ENCODE data around the gene ERC2. TPM values are rescaled to one million over a fixed set of nuclear protein-coding genes. Genes with fewer than 3 reads are reported as not detected.

The ERC2 gene
- total RNA-seq, 2 experiments from 2014 or later, result not detected

DNA sequence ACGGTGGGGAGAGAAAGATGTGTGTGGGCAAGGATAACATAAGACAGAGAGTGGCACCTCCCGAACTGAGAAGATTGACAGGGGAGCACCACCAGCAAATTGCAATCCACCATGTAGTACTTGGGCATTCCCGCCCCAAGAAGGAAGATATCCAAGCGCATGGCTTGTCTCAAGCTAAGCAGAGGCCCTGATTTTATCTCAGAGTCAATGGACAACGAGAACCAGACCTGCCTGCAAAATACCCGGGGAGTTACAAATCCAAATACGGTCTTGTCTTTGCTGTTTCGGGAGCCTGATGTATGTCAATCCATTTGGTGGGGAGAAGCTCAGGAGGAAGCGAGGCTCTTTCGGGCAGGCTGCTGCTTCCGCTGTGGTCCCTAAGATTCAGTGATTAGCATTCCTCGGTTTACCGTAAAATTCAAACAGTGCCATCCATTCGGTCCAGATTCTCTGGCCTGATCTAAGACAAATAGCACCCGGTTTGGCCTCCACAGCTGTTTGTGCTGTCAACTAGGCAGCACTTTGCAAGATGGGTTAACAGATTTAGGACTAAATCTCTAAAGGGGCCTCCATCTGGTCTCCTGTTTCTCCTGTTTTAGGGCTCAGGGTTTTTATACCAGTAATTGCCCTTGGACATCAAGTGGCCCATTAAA is 883.4 kb downstream of the ERC2 start:
- no peak overlapping the region for H3K4me3 Mint-ChIP-seq
- no peaks in the 10 kb centered on the region for H3K36me3 Mint-ChIP-seq
- DNase-seq (no peak), ATAC-seq (ENCODE audit: low read depth) (no peak)
- H3K9me3 Mint-ChIP-seq, result no peaks in the 10 kb centered on the region
- POLR2A ChIA-PET, result no interaction called here
- no peak overlapping the region for H3K27ac Mint-ChIP-seq
- no peaks in the 10 kb centered on the region for H3K27me3 Mint-ChIP-seq
- no peaks in the 10 kb centered on the region for H3K4me1 Mint-ChIP-seq

- Mint-ChIP-seq H3K27ac (no peak overlapping the region), H3K27me3 (no peaks in the 10 kb centered on the region), H3K4me3 (no peak overlapping the region), H3K36me3 (no peaks in the 10 kb centered on the region), H3K4me1 (no peaks in the 10 kb centered on the region), H3K9me3 (no peaks in the 10 kb centered on the region)
- ATAC-seq (ENCODE audit: low read depth) (no peak), DNase-seq (no peak)
- POLR2A ChIA-PET, result no interaction called here
Measured at GRCh38 chr3:55584030-55584429, 884.2 kb downstream of the ERC2 start.

DNA sequence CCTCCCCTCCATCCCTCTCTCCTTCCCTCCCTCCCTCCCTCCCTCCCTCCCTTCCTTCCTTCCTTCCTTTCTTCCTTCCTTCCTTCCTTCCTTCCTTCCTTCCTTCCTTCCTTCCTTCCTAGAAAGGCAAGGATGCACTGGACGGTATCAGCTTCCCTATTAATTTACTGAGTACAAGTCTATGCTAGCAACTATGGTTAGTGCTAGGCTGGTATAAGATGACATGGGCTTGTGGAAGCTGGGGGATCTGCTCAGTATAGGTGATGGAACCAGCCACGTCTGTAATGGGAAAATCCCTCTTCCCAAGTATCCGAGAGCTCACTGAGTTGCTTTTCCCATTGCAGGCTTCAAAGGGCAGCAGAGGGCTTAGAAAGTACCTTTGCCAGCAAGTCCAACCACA is 884.8 kb downstream of the ERC2 start:
- no peak for ATAC-seq (ENCODE audit: low read depth)
- Mint-ChIP-seq H3K27ac (no peak overlapping the region), H3K4me1 (no peaks in the 10 kb centered on the region), H3K36me3 (no peaks in the 10 kb centered on the region), H3K4me3 (no peak overlapping the region), H3K27me3 (no peaks in the 10 kb centered on the region), H3K9me3 (no peaks in the 10 kb centered on the region)
- no peak for DNase-seq
- POLR2A ChIA-PET, result no interaction called here

DNA sequence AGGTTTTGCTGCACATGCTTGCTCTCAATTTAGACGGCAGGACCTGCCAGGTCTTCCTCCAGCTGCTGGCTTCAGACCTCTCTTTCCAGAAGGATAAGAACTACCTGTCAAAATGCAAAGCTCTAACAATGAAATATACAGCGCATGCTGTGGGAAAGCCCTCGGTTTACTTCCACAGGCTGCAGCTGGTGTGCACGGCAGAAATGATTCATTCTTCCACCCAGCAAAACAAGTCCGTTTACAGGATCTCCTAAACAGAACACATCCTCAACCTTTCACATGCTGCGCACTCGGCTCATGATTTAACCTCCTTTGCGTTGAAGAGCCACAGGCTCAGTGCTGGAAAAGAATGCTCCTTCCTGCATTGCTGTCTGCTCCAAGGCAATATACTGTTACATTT is 888.8 kb downstream of the ERC2 start:
- DNase-seq (no peak), ATAC-seq (ENCODE audit: low read depth) (no peak)
- H3K27ac Mint-ChIP-seq, result no peak overlapping the region
- POLR2A ChIA-PET, result no interaction called here
- H3K4me1 Mint-ChIP-seq, result no peaks in the 10 kb centered on the region
- H3K9me3 Mint-ChIP-seq, result no peaks in the 10 kb centered on the region
- H3K4me3 Mint-ChIP-seq, result no peak overlapping the region
- H3K36me3 Mint-ChIP-seq, result no peaks in the 10 kb centered on the region
- no peaks in the 10 kb centered on the region for H3K27me3 Mint-ChIP-seq

- Mint-ChIP-seq H3K4me1 (no peaks in the 10 kb centered on the region), H3K4me3 (no peak overlapping the region), H3K27ac (no peak overlapping the region), H3K36me3 (no peaks in the 10 kb centered on the region), H3K9me3 (no peaks in the 10 kb centered on the region), H3K27me3 (no peaks in the 10 kb centered on the region)
- DNase-seq (no peak), ATAC-seq (ENCODE audit: low read depth) (no peak)
- POLR2A ChIA-PET, result no interaction called here
Measured at GRCh38 chr3:55576621-55577388, 891.5 kb downstream of the ERC2 start.

GRCh38 chr3:55574671-55575070 is 893.6 kb downstream of the ERC2 start:
- Mint-ChIP-seq H3K27ac (no peak overlapping the region), H3K27me3 (no peaks in the 10 kb centered on the region), H3K9me3 (no peaks in the 10 kb centered on the region), H3K4me3 (no peak overlapping the region), H3K36me3 (no peaks in the 10 kb centered on the region), H3K4me1 (peaks cover 5% of the 10 kb centered on the region)
- ATAC-seq (ENCODE audit: low read depth) (no peak), DNase-seq (no peak)
- POLR2A ChIA-PET, result no interaction called here

DNA sequence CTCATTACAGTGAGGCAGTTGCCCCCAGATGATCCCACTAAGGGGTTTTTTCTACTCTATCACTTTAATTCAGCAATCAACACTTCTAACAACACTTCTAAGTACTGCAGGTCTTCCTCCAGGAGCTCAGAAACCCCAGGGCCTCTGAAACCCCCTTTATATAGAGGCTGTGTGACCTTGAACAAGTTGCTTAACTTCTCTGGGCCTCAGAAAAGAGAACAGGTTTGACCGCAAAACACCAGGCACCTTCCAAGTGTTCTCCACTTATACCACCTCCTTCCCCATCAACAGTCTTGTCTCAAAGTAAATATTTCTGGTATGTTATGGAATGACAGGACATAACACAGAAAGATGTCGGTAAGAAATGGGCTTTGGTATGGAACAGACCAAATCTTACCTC is 895.5 kb downstream of the ERC2 start:
- ATAC-seq (ENCODE audit: low read depth), result no peak
- Mint-ChIP-seq H3K4me1 (peaks cover 5% of the 10 kb centered on the region), H3K27ac (no peak overlapping the region), H3K27me3 (no peaks in the 10 kb centered on the region), H3K36me3 (no peaks in the 10 kb centered on the region), H3K9me3 (no peaks in the 10 kb centered on the region), H3K4me3 (no peak overlapping the region)
- no peak for DNase-seq
- POLR2A ChIA-PET, result no interaction called here

DNA sequence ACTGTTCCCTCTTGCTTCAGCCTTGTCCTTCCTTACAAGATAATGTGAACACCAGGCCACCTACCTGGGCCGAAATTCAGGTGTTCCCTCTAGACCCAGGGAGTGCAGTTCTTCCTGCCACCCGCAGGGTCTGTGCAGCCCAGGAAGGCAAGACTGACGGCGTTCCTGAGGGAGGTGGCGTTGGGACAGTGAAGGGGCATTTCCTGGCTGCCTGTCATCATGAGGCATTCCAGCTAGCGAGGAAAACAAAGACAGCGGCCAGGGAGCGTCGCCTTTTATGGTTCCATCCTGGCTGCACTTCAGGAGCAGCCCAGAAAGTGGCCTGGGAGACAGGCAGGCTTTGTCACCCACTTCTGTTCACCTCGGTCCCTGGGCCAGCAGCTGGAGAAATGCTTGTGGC is 896.4 kb downstream of the ERC2 start:
- no peaks in the 10 kb centered on the region for H3K9me3 Mint-ChIP-seq

GRCh38 chr3:55571216-55571813 is 897.0 kb downstream of the ERC2 start:
- ATAC-seq (ENCODE audit: low read depth), result no peak
- Mint-ChIP-seq H3K4me3 (no peak overlapping the region), H3K36me3 (no peaks in the 10 kb centered on the region), H3K27ac (no peak overlapping the region), H3K4me1 (peaks cover 5% of the 10 kb centered on the region), H3K27me3 (no peaks in the 10 kb centered on the region), H3K9me3 (no peaks in the 10 kb centered on the region)
- no peak for DNase-seq
- POLR2A ChIA-PET, result no interaction called here

More for the DNA sequence above, 896.4 kb downstream of the ERC2 start:
- H3K4me3 Mint-ChIP-seq, result no peak overlapping the region
- H3K27me3 Mint-ChIP-seq, result no peaks in the 10 kb centered on the region
- DNase-seq (no peak), ATAC-seq (ENCODE audit: low read depth) (no peak)
- no peak overlapping the region for H3K27ac Mint-ChIP-seq
- H3K4me1 Mint-ChIP-seq, result peaks cover 5% of the 10 kb centered on the region
- H3K36me3 Mint-ChIP-seq, result no peaks in the 10 kb centered on the region
- POLR2A ChIA-PET, result no interaction called here

DNA sequence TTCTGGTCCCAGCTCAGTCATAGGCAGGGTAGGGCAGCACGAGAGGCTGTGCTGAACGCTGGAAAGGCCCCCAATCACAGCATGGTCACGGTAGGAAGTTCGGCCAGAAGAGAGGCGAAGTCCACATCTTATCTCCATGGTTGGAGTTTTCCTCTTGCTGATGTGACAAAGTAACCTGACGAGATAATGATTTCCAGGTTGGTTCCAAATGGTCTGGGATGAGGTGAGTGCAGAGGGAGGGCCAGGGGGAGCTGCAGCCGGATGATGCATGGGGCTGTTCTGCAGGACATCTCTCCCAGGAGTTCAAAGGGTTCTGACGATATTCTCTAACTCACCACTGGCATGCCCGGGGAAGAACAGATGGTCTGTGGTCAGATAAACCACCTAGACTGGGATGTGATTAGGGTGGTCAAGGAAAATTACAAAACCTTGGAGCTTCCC is 898.0 kb downstream of the ERC2 start:
- Mint-ChIP-seq H3K36me3 (no peaks in the 10 kb centered on the region), H3K27ac (no peak overlapping the region), H3K4me1 (peaks cover 5% of the 10 kb centered on the region), H3K4me3 (no peak overlapping the region), H3K9me3 (no peaks in the 10 kb centered on the region), H3K27me3 (no peaks in the 10 kb centered on the region)
- ATAC-seq (ENCODE audit: low read depth) (no peak), DNase-seq (no peak)
- POLR2A ChIA-PET, result no interaction called here

DNA sequence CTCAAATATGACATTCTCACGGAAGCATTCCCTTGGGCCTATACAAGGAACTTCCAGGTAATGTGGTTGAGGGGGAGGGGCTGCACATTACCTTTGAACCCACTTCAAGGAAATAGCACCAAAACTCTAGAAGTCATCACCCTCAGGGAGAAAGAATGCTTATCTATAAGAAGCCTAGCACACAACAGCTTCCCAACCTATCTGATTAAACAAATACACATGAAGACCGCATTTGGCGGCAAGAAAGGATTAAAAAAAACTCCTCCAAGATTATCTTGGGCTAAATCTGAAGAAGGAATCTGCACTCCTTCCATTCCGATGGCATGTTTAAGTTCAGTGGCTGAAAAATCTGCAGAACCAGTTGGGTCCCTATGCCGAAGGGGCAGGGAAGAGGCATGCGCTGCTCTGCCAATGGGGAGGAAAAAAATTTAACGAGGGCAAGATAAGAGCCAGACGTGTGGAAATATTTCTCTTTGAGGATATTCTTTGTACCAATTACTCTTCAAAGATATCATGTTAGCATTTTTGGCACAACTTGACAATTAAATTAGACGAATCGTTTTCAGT is 899.2 kb downstream of the ERC2 start:
- Mint-ChIP-seq H3K27ac (no peak overlapping the region), H3K36me3 (no peaks in the 10 kb centered on the region), H3K4me3 (no peak overlapping the region), H3K27me3 (no peaks in the 10 kb centered on the region), H3K4me1 (peaks cover 5% of the 10 kb centered on the region), H3K9me3 (no peaks in the 10 kb centered on the region)
- POLR2A ChIA-PET, result no interaction called here
- ATAC-seq (ENCODE audit: low read depth), result no peak
- no peak for DNase-seq

- ATAC-seq (ENCODE audit: low read depth), result no peak
- Mint-ChIP-seq H3K27me3 (no peaks in the 10 kb centered on the region), H3K4me1 (peaks cover 5% of the 10 kb centered on the region), H3K36me3 (no peaks in the 10 kb centered on the region), H3K9me3 (no peaks in the 10 kb centered on the region), H3K4me3 (no peak overlapping the region), H3K27ac (no peak overlapping the region)
- POLR2A ChIA-PET, result no interaction called here
- DNase-seq, result no peak
Measured at GRCh38 chr3:55567615-55568014, 900.7 kb downstream of the ERC2 start.

GRCh38 chr3:55567121-55567520 is 901.1 kb downstream of the ERC2 start:
- DNase-seq (no peak), ATAC-seq (ENCODE audit: low read depth) (no peak)
- Mint-ChIP-seq H3K9me3 (no peaks in the 10 kb centered on the region), H3K4me3 (no peak overlapping the region), H3K36me3 (no peaks in the 10 kb centered on the region), H3K4me1 (peaks cover 5% of the 10 kb centered on the region), H3K27me3 (no peaks in the 10 kb centered on the region), H3K27ac (no peak overlapping the region)
- POLR2A ChIA-PET, result no interaction called here

DNA sequence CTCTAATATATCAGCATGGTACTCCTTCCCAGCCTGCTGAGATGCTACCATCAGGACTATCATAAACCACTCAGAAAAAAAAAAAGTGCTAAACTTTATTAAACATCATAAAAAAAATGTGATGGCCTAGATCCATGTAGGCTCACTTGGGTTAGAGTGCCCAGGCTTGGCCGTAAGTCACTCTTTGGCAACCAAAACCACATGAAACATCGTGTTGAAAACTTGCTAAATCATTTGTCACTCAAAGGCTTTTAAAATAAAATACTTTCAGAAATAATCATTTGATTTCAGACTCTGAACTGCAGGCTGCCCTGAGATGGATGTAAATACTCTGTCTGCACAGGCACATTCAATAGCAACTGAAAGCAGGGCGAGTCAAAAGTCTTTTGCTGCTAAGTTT is 902.7 kb downstream of the ERC2 start:
- POLR2A ChIA-PET, result no interaction called here
- no peaks in the 10 kb centered on the region for H3K9me3 Mint-ChIP-seq

More for the DNA sequence above, 902.7 kb downstream of the ERC2 start:
- Mint-ChIP-seq H3K27me3 (no peaks in the 10 kb centered on the region), H3K27ac (no peak overlapping the region), H3K4me1 (no peaks in the 10 kb centered on the region), H3K36me3 (no peaks in the 10 kb centered on the region), H3K4me3 (no peak overlapping the region)
- ATAC-seq (ENCODE audit: low read depth) (no peak), DNase-seq (no peak)

Measured in activated naive CD8-positive, alpha-beta T cell treated with anti-CD3 and anti-CD28 coated beads, Interleukin-2, amount 10 ng/mL, durations not matched to agents 7 days and 5 days (primary cell).